CD4-positive, alpha-beta T cell (primary cell): ENCODE results near the gene DTL. TPM values are rescaled to one million over a fixed set of nuclear protein-coding genes. Genes with fewer than 3 reads are reported as not detected.

Experiments
- ATAC-seq: fragments of 200-7000 bp; cut with Tn5 transposase; one replicate; pipeline ENCODE4 v1.10.0; 2022; ENCODE audit warnings: mild to moderate bottlenecking; ENCODE audit not compliant: poor library complexity
- CTCF ChIA-PET: fragments of 350-600 bp; sonication (Branson Sonifier 250); formaldehyde crosslinking; loops from one replicate; lab custom pipeline; 2021; ENCODE audit warnings: antibody characterized with exemption, inconsistent platforms; lab: Charles Lee
- POLR2A ChIA-PET: fragments of 350-600 bp; sonication (Branson Sonifier 250); formaldehyde crosslinking; loops from one replicate; lab custom pipeline; 2021; ENCODE audit warnings: antibody characterized with exemption, inconsistent platforms; lab: Charles Lee
- DNase-seq, 14 experiments: peaks; one replicate each; pipeline ENCODE4 v3.0.0-alpha.2; 2013 to 2020; ENCODE audit warnings: mixed read lengths in 2 of 14
- H3K27ac ChIP-seq, 2 donors: one replicate each; pipeline versions ENCODE4 v1.5.1 to v1.7.0; 2013; ENCODE audit warnings: low read length in 2 of 2, low read depth in 1 of 2, mild to moderate bottlenecking in 1 of 2
- H3K27me3 ChIP-seq, 2 experiments: 1 replicate in 1 of 2; 2 replicates in 1 of 2; pipeline versions ENCODE4 v1.6.1 to v1.7.0; 2013; ENCODE audit warnings: low read length in 2 of 2, control low read depth in 1 of 2, mild to moderate bottlenecking in 1 of 2, moderate library complexity in 1 of 2; ENCODE audit not compliant: insufficient read depth in 2 of 2, control insufficient read depth in 1 of 2
- H3K36me3 ChIP-seq: one replicate; pipeline ENCODE4 v1.6.1; 2013; ENCODE audit warnings: low read length, control low read depth; ENCODE audit not compliant: insufficient read depth
- H3K4me1 ChIP-seq: one replicate; pipeline ENCODE4 v1.6.1; 2013; ENCODE audit warnings: low read length, control low read depth; ENCODE audit not compliant: insufficient read depth
- H3K4me3 ChIP-seq: one replicate; pipeline ENCODE4 v1.5.1; 2013; ENCODE audit warnings: mild to moderate bottlenecking, low read length, moderate library complexity
- H3K9me3 ChIP-seq, 2 experiments: 1 replicate in 1 of 2; 2 replicates in 1 of 2; pipeline versions ENCODE4 v1.6.1 to v1.7.0; 2013; ENCODE audit warnings: low read length in 2 of 2, mild to moderate bottlenecking in 2 of 2, control low read depth in 1 of 2, moderate library complexity in 1 of 2; ENCODE audit not compliant: control insufficient read depth in 1 of 2, insufficient read depth in 1 of 2
- H3K27ac Mint-ChIP-seq: one replicate; pipeline ENCODE4 v1.8.0; 2020; ENCODE audit warnings: mixed read lengths
- H3K27me3 Mint-ChIP-seq: one replicate; pipeline ENCODE4 v1.8.0; 2021; ENCODE audit warnings: mixed read lengths
- H3K36me3 Mint-ChIP-seq: one replicate; pipeline ENCODE4 v1.8.0; 2021; ENCODE audit warnings: low read depth, mixed read lengths
- H3K4me1 Mint-ChIP-seq: one replicate; pipeline ENCODE4 v1.8.0; 2021; ENCODE audit warnings: low read depth, mixed read lengths
- H3K4me3 Mint-ChIP-seq: one replicate; pipeline ENCODE4 v1.8.0; 2020; ENCODE audit warnings: mild to moderate bottlenecking, mixed read lengths
- H3K9me3 Mint-ChIP-seq: one replicate; pipeline ENCODE4 v1.8.0; 2020; ENCODE audit warnings: mixed read lengths
- intact Hi-C, 2 experiments: fragments of 100-400 bp; cut with DNase I in 1 of 2; cut with micrococcal nuclease in 1 of 2; formaldehyde crosslinking; loops; one replicate each; pipeline versions ENCODE4 v1.15.1 to v1.9.0; 2023 to 2025; cut with DNase I, micrococcal nuclease
- total RNA-seq, 174 experiments: library from RNA in 2 of 174; stranded (reverse) in 2 of 174; gene quantifications; one replicate each; pipeline ENCODE4 v1.2.3 and lab custom pipeline; 2021 to 2026
- TF ChIP-seq, protein P1 (sequence below): fragments of 200-600 bp; IDR thresholded peaks from one replicate; pipeline ENCODE4 v1.8.0; 2022; ENCODE audit warnings: antibody characterized with exemption, mild to moderate bottlenecking

DTL gene
- total RNA-seq, 2 experiments from 2014 or later = 0.49 to 0.64 TPM

DNA sequence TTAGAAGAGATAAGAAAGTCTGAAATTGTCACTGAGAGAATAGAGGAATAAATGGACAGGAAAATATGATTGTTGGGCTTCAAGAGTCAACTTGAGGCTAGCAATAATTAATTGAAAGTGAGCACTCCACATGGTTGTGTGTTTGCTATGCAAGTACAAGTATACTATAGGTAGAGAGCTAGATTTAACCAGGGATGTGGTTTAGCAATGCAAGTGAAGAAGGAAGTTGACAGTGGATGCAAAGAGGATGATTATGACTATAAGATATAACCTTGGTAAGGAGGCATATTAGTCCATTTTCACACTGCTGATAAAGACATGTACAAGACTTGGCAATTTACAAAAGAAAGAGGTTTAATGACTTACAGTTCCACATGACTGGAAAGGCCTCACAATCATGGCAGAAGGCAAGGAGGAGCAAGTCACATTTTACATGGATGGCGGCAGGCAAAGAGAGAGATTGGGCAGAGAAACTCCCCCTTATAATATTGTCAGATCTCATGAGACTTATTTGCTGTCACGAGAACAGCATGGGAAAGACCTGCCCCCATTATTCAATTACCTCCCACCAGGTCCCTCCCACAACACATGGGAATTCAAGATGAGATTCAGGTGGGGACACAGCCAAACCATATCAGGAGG, 47.3 kb downstream of the DTL start:
- H3K9me3 Mint-ChIP-seq = no peaks in the 10 kb centered on the region

DNA sequence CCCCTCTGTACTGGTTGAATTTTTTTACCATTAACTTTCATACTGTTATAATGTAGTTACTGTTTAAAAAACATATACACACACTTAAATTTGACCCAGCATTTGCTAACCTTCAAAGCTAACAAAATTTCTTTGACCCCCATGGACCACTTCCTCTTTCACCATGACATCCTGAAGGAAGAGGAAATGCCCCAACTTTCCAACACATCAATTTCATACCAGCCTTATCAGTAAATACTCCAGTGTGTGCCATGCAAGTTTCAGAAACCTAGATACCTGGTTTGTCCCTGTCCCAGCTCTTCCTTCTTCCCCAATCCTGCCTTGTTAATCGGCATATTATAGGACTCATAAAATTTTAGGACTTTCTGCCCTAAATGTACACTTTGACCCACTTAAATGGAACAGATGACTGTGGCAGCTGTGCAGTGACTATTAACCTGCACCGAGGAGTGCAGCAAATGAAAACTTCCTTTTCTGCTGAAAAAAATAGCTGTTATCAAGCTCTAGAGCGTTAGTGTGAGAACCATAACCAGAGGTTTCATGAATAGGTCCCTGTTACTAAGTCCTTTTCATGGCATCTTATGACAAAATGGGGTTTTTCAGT, 54.1 kb downstream of the DTL start:
- Histone ChIP-seq H3K27ac (no peak overlapping the region), H3K4me1 (no peaks in the 10 kb centered on the region), H3K36me3 (no peaks in the 10 kb centered on the region), H3K4me3 (no peak overlapping the region), H3K9me3 (peaks cover 0 to 7% of the 10 kb centered on the region in 2 experiments), H3K27me3 (no peaks in the 10 kb centered on the region)
- Mint-ChIP-seq H3K27ac (no peak overlapping the region), H3K4me1 (peaks cover 9% of the 10 kb centered on the region), H3K36me3 (no peaks in the 10 kb centered on the region), H3K27me3 (no peaks in the 10 kb centered on the region), H3K4me3 (no peak overlapping the region), H3K9me3 (no peaks in the 10 kb centered on the region)
- CTCF ChIA-PET = interaction anchor here (2.9 kb wide), 1 partner anchor 366 kb away, joined by 8 read pairs; no protein-coding TSS in a partner anchor
- intact Hi-C loops = no loop called here
- DNase-seq = no peak
- POLR2A ChIA-PET = interaction anchor here (0.7 kb wide), 1 partner anchor 12 kb away, joined by 3 read pairs; no protein-coding TSS in a partner anchor
- ATAC-seq = no peak
- TF ChIP-seq, protein P1, sequence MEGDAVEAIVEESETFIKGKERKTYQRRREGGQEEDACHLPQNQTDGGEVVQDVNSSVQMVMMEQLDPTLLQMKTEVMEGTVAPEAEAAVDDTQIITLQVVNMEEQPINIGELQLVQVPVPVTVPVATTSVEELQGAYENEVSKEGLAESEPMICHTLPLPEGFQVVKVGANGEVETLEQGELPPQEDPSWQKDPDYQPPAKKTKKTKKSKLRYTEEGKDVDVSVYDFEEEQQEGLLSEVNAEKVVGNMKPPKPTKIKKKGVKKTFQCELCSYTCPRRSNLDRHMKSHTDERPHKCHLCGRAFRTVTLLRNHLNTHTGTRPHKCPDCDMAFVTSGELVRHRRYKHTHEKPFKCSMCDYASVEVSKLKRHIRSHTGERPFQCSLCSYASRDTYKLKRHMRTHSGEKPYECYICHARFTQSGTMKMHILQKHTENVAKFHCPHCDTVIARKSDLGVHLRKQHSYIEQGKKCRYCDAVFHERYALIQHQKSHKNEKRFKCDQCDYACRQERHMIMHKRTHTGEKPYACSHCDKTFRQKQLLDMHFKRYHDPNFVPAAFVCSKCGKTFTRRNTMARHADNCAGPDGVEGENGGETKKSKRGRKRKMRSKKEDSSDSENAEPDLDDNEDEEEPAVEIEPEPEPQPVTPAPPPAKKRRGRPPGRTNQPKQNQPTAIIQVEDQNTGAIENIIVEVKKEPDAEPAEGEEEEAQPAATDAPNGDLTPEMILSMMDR = no peak

More for the DNA sequence above, 47.3 kb downstream of the DTL start:
- H3K27me3 ChIP-seq = no peaks in the 10 kb centered on the region
- no peaks in the 10 kb centered on the region for H3K9me3 ChIP-seq
- H3K36me3 Mint-ChIP-seq = no peaks in the 10 kb centered on the region
- ChIA-PET POLR2A (no interaction called here), CTCF (interaction anchor here (1.7 kb wide), 1 partner anchor 11 kb away, joined by 4 read pairs; no protein-coding TSS in a partner anchor)
- H3K4me3 Mint-ChIP-seq = no peak overlapping the region
- TF ChIP-seq, protein P1 = no peak
- no peak overlapping the region for H3K27ac ChIP-seq
- ATAC-seq = no peak
- intact Hi-C loops = no loop called here
- H3K27ac Mint-ChIP-seq = no peak overlapping the region
- no peaks in the 10 kb centered on the region for H3K36me3 ChIP-seq
- DNase-seq = no peak
- no peaks in the 10 kb centered on the region for H3K4me1 ChIP-seq
- no peaks in the 10 kb centered on the region for H3K27me3 Mint-ChIP-seq
- H3K4me3 ChIP-seq = no peak overlapping the region
- H3K4me1 Mint-ChIP-seq = no peaks in the 10 kb centered on the region

DNA sequence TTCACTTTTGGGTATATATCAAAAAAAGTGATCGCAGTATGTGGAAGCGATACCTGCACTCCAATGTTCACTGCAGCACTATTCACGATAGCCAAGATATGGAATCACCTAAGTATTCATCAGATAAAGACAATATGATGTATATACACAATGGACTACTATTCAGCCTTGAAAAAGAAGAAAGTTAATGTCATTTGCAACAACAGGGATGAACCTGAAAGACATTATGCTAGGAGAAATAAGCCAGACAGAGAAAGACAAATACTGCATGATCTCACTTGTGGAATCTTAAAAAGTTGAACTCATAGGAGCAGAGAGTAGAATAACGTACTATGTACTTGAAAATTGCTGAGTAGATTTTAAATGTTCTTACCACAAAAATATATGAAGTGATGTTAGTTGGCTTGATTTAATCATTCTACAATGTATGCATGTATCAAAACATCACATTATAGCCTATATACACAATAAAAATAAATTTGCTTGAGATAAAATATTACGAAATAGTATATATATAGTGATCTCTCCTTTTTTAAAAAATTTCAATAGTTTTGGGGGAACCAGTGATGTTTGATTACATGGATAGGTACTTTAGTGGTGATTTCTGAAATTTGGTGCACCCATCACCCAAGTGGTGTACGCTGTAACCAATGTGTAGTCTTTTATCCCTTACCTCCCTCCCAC, 56.0 kb downstream of the DTL start:
- POLR2A ChIA-PET = no interaction called here
- DNase-seq (no peak), ATAC-seq (no peak)
- intact Hi-C loops = no loop called here
- H3K4me3 ChIP-seq = no peak overlapping the region
- CTCF ChIA-PET = no interaction called here
- no peaks in the 10 kb centered on the region for H3K36me3 ChIP-seq
- H3K27ac ChIP-seq = no peak overlapping the region
- H3K9me3 ChIP-seq = peaks cover 0 to 7% of the 10 kb centered on the region in 2 experiments
- Mint-ChIP-seq H3K9me3 (peaks cover 7% of the 10 kb centered on the region), H3K4me1 (peaks cover 9% of the 10 kb centered on the region), H3K4me3 (no peak overlapping the region), H3K27ac (no peak overlapping the region), H3K27me3 (no peaks in the 10 kb centered on the region), H3K36me3 (no peaks in the 10 kb centered on the region)
- TF ChIP-seq, protein P1 = no peak
- H3K27me3 ChIP-seq = no peaks in the 10 kb centered on the region
- no peaks in the 10 kb centered on the region for H3K4me1 ChIP-seq
